Astrocyte of the spinal cord (primary cell): ENCODE data around the gene ABHD5.

Source experiments
- DNase-seq: peaks from one replicate; pipeline ENCODE4 v3.0.0; 2011; ENCODE audit warnings: low read depth, low spot score
- H3K4me3 ChIP-seq: 2 replicates; pipeline ENCODE4 v1.5.1; 2011; ENCODE audit warnings: low read depth, mild to moderate bottlenecking, low read length, moderate library complexity
- in situ Hi-C: cut with HindIII; loops from 2 replicates; pipeline ENCODE4 v1.10.0; 2017; ENCODE audit warnings: low sequenced_read_pairs
- TF ChIP-seq, protein P1 (sequence below): IDR thresholded peaks from 2 replicates; pipeline ENCODE4 v1.5.1; 2012; ENCODE audit warnings: low read depth, mild to moderate bottlenecking, low read length, inconsistent platforms

ABHD5 gene

DNA sequence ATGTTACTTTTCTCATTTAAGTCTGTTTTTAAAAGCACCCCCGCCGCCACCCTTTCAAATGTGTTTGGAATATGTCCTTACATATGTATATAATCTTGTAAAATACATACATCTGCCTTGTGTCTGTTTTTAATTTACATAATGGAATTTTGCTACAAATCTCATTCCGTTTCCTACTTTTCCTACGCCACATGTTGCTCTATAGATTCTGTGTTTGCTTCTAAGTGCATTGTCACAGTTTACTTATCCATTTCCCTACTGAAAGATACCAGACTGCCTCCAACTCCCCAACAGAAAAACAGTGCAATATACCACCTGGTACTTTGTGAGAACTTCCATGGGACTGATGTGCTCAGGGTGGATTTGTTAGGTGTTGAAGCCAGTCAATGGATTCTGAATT is 70.2 kb downstream of the ABHD5 start:
- DNase-seq: no peak
- no peak overlapping the region for H3K4me3 ChIP-seq
- TF ChIP-seq, protein P1, sequence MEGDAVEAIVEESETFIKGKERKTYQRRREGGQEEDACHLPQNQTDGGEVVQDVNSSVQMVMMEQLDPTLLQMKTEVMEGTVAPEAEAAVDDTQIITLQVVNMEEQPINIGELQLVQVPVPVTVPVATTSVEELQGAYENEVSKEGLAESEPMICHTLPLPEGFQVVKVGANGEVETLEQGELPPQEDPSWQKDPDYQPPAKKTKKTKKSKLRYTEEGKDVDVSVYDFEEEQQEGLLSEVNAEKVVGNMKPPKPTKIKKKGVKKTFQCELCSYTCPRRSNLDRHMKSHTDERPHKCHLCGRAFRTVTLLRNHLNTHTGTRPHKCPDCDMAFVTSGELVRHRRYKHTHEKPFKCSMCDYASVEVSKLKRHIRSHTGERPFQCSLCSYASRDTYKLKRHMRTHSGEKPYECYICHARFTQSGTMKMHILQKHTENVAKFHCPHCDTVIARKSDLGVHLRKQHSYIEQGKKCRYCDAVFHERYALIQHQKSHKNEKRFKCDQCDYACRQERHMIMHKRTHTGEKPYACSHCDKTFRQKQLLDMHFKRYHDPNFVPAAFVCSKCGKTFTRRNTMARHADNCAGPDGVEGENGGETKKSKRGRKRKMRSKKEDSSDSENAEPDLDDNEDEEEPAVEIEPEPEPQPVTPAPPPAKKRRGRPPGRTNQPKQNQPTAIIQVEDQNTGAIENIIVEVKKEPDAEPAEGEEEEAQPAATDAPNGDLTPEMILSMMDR: no peak
- in situ Hi-C loops: no loop called here

DNA sequence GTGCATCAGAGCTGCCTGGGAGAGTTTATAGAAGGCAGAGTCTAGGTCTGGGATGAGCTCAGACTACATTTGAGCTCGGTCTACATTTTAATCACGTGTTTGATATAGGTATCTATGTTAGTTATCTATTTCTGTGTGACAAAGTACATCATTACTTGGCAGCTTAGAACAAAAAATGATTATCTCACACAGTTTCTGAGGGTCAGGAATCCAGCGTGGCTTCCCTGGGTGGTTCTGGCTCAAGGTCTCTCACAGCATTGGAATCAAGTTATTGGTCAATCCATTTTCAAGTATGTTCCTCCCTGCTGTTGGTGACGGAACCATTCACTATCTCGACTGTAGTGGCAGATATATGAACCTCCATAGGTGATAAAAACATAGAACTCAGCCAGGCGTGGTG is 71.7 kb downstream of the ABHD5 start:
- no peak overlapping the region for H3K4me3 ChIP-seq
- DNase-seq: no peak
- TF ChIP-seq, protein P1: no peak
- in situ Hi-C loops: no loop called here

DNA sequence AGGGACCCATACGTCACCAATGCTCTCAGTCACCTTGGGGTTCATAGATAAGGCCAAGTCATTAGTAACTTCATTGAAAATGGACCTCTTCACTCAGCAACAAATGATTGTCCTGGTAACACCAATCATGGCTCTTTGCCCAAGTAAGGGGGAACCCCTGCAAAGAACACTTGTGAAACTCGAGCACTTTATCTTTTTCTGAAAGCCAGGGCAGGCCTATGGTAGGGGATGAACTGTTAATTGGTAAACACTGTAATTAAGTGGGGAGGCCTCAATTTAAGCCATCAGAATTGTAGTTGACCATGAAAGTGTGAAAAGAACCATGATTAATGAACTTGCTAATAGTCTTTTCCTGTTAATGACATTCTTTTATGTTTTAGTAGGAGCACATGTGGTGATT is 73.3 kb downstream of the ABHD5 start:
- in situ Hi-C loops: no loop called here
- DNase-seq: no peak
- no peak overlapping the region for H3K4me3 ChIP-seq
- TF ChIP-seq, protein P1: no peak

DNA sequence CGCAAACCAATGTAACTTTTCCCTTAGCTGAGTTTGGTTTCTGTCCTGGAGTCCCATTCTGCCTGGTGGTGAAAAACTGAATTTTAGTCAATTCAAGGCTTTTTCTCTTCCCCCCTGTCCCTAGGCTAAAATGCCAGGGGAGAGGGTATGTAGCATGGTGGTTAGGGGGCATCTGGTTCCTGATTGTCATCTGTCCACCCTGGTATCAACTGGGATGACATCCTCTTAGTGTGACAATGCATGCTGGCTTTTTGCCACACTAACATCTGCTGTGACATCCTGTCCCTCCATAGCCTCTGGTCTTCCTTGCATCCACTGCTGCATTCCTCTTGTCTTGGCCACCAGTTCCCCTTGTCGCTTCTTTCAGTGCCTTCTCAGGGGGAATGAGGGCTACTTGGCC is 73.7 kb downstream of the ABHD5 start:
- no peak overlapping the region for H3K4me3 ChIP-seq
- TF ChIP-seq, protein P1: no peak
- no peak for DNase-seq
- in situ Hi-C loops: no loop called here

DNA sequence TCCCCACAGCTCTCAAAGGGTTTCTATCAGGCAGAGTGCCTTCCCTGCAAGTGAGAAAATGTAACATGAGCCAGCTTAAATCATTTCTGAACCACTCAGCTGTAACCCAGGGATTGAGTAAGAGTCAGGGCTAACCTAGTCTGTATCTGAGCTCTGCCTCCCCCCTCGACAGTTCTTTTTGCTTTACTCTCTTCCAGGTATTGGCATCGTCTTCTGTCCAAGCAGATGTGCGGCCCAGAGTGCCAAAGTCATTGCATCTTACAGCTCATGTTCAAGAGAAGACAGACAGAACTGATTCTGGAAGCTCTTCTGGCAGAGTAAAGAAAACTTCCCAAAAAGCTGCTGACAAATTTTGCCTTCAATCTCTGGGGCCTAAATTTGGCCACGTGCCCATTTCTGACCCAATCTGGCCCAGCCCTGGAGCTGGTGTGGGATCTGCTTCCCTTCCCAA is 74.8 kb downstream of the ABHD5 start:
- peak; percentile 37 for DNase-seq
- no peak overlapping the region for H3K4me3 ChIP-seq
- in situ Hi-C loops: no loop called here
- TF ChIP-seq, protein P1: no peak

DNA sequence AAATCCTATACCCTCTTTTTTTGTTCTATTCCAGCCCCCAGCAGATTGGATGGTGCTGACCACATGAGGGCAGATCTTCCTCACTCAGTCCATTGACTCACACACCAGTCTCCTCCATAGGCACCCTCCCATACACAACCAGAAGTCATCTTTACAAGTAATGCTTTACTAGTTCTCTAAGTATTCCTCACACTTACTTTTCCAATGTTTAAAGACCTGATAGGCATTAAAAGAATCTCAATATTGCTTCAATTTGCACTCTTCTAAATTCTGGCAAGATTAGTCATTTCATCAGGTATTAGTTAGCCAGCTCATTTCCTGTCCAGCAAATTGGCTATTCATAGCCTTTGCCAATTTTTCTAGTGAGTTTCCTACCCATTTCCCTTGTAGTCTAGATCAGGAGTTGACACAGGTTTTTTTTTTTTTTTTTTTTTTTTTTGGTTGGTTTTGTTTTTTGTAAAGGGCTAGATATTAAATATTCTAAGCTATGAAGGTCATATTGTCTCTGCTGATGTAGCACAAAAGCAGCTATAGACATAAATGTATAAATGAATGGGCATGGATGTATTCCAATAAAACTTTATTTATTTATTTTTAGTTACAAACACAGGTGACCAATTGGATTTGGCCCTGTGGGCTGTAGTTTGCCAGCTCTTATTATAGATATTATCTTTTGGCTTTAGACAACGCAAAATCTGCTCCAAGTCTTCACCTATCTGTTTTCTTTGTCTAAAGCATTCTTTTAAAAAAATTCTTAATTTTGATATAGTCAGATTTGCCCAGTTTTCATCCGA is 76.1 kb downstream of the ABHD5 start:
- in situ Hi-C loops: no loop called here
- no peak overlapping the region for H3K4me3 ChIP-seq
- TF ChIP-seq, protein P1: peak; percentile 25
- peak; percentile 76 for DNase-seq
